Ectodermal cell (in vitro differentiated cells): ENCODE data around the gene PTPN23. TPM values are rescaled to one million over a fixed set of nuclear protein-coding genes. Genes with fewer than 3 reads are reported as not detected.

Source experiments
- H3K27ac ChIP-seq: 2 replicates; pipeline ENCODE4 v1.7.0; 2013; ENCODE audit warnings: mild to moderate bottlenecking, low read depth, low read length; ENCODE audit not compliant: insufficient read depth, poor library complexity, severe bottlenecking
- H3K27me3 ChIP-seq: 2 replicates; pipeline ENCODE4 v1.7.0; 2013; ENCODE audit warnings: mild to moderate bottlenecking, low read length; ENCODE audit not compliant: insufficient read depth, control insufficient read depth, poor library complexity, severe bottlenecking
- H3K36me3 ChIP-seq: one replicate; pipeline ENCODE4 v1.7.0; 2013; ENCODE audit warnings: low read length; ENCODE audit not compliant: control insufficient read depth, insufficient read depth
- H3K4me1 ChIP-seq: one replicate; pipeline ENCODE4 v1.7.0; 2013; ENCODE audit warnings: low read length; ENCODE audit not compliant: control insufficient read depth, insufficient read depth
- H3K4me3 ChIP-seq: 2 replicates; pipeline ENCODE4 v1.7.0; 2013; ENCODE audit warnings: low read depth, low read length, control low read depth; ENCODE audit not compliant: insufficient read depth
- H3K9me3 ChIP-seq: 2 replicates; pipeline ENCODE4 v1.7.0; 2013; ENCODE audit warnings: mild to moderate bottlenecking, low read length, moderate library complexity; ENCODE audit not compliant: control insufficient read depth
- WGBS, 2 experiments: methylation state at CpG; one replicate each; pipeline ENCODE4 v1.1.7; 2013; ENCODE audit warnings: missing lambda C conversion rate in 2 of 2; 5-methylcytosine and 5-hydroxymethylcytosine counted together
- polyA plus RNA-seq, 4 experiments: library from polyadenylated mRNA; stranded (reverse); fragments of 50-300 nt; gene quantifications; one replicate each; pipeline ENCODE4 v1.2.3, GENCODE V29; 2013

PTPN23 gene, protein sequence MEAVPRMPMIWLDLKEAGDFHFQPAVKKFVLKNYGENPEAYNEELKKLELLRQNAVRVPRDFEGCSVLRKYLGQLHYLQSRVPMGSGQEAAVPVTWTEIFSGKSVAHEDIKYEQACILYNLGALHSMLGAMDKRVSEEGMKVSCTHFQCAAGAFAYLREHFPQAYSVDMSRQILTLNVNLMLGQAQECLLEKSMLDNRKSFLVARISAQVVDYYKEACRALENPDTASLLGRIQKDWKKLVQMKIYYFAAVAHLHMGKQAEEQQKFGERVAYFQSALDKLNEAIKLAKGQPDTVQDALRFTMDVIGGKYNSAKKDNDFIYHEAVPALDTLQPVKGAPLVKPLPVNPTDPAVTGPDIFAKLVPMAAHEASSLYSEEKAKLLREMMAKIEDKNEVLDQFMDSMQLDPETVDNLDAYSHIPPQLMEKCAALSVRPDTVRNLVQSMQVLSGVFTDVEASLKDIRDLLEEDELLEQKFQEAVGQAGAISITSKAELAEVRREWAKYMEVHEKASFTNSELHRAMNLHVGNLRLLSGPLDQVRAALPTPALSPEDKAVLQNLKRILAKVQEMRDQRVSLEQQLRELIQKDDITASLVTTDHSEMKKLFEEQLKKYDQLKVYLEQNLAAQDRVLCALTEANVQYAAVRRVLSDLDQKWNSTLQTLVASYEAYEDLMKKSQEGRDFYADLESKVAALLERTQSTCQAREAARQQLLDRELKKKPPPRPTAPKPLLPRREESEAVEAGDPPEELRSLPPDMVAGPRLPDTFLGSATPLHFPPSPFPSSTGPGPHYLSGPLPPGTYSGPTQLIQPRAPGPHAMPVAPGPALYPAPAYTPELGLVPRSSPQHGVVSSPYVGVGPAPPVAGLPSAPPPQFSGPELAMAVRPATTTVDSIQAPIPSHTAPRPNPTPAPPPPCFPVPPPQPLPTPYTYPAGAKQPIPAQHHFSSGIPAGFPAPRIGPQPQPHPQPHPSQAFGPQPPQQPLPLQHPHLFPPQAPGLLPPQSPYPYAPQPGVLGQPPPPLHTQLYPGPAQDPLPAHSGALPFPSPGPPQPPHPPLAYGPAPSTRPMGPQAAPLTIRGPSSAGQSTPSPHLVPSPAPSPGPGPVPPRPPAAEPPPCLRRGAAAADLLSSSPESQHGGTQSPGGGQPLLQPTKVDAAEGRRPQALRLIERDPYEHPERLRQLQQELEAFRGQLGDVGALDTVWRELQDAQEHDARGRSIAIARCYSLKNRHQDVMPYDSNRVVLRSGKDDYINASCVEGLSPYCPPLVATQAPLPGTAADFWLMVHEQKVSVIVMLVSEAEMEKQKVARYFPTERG (N-terminal part only)
- polyA plus RNA-seq (2013, experiment 1 of 4), result 35.3 TPM
- polyA plus RNA-seq (2013, experiment 2 of 4), result 33.7 TPM
- polyA plus RNA-seq (2013, experiment 3 of 4), result 27.2 TPM
- 31.7 TPM for polyA plus RNA-seq (2013, experiment 4 of 4)

DNA sequence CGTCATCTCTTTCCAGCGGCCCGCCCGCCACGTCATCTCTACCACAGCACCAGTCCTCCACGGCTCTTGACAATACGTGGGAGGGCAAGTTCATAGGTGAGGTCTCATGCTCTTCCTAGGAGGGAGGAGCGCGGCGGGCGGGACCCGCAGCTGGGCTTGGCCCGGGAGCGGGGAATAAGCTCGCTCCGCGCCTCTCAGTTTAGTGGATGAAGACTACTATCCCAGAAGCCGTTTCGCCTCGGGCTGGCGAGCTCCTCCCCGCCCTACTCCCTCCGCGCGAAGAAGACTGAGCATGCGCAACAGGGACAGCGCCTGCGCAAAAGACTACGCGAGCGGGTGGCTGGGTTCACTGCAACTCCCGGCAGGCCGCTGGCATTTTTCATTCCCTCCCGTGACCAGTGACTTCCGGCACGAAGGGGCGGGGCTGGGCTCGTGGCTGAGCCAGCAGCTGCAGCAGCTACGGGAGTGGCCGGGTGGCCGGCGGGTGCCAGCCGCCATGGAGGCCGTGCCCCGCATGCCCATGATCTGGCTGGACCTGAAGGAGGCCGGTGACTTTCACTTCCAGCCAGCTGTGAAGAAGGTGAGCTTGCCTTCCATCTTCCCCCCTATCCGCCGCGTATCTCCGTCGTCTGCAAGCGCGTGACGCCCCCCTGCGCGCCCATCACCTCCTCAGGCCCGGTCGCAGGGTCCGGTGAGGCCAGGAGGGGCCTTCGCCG lies at the start of gene PTPN23:
TSS of gene PTPN23 (plus strand) at position 421 of the 716 bp plus-strand sequence. CDS start at position 497, 76 bp downstream.
- Histone ChIP-seq H3K9me3 (no peaks in the 10 kb centered on the region), H3K4me3 (peak within 1 kb of the TSS; percentile 68), H3K27ac (peak within 1 kb of the TSS; percentile 86), H3K4me1 (peaks cover 7% of the 10 kb centered on the region), H3K27me3 (no peaks in the 10 kb centered on the region), H3K36me3 (no peaks in the 10 kb centered on the region)
- 0% methylated on average over 61 of the region's 61 CpGs for WGBS, 2 experiments

DNA sequence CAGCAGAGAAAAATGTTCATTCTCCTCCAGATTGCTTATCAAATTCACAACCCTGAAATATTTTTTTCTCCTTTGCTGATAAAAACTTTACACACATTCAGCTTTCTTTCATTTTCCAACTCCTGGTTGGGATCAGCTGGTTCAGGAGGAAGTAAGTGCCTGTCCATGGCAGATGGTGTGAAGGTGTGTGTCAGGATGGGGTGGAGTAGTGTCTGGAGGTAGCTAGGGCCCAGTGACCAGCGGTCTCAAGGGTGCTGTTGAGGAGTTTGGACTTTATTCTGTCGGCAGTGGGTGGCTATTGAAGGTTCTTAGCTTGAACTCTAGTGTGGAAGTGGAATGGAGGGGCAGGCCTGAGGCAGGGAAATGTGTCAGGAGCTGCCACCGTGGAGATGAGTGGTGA lies 46.9 kb upstream of the PTPN23 start:
- no peak overlapping the region for H3K4me3 ChIP-seq

GRCh38 chr3:47337656-47338055 lies 43.2 kb upstream of the PTPN23 start:
- Histone ChIP-seq H3K27ac (no peak overlapping the region), H3K4me3 (no peak overlapping the region), H3K9me3 (no peaks in the 10 kb centered on the region), H3K36me3 (peaks cover 32% of the 10 kb centered on the region), H3K27me3 (no peaks in the 10 kb centered on the region), H3K4me1 (no peaks in the 10 kb centered on the region)
- WGBS, 2 experiments, result 94 to 98% methylated on average over 5 of the region's 5 CpGs

More for the DNA sequence above, 46.9 kb upstream of the PTPN23 start:
- Histone ChIP-seq H3K36me3 (peaks cover 28% of the 10 kb centered on the region), H3K27me3 (no peaks in the 10 kb centered on the region), H3K4me1 (no peaks in the 10 kb centered on the region), H3K9me3 (no peaks in the 10 kb centered on the region), H3K27ac (no peak overlapping the region)
- 94 to 95% methylated on average over 3 of the region's 3 CpGs for WGBS, 2 experiments

DNA sequence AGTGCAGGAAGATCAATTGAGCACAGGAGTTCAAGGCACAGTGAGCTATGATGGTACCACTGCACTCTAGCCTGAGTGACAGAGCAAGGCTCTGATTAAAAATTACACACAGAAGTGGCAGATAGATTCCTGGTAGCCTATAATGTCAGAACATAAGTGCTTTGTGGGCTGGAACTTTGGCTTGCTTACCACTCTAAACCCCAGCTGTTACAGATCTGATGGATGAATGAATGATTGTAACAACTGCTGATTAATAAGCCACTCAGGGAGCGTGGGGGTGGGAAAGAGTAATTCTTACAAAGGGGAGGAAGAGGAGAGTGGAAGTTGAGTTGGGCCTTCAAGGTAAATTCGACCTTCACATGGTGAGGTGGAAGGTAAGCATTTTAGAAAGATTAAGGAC lies 40.9 kb upstream of the PTPN23 start:
- no peaks in the 10 kb centered on the region for H3K9me3 ChIP-seq
- H3K27ac ChIP-seq, result no peak overlapping the region
- 94% methylated on average over 2 of the region's 2 CpGs for WGBS, 2 experiments
- H3K4me3 ChIP-seq, result no peak overlapping the region
- no peaks in the 10 kb centered on the region for H3K4me1 ChIP-seq
- H3K36me3 ChIP-seq, result peaks cover 30% of the 10 kb centered on the region
- H3K27me3 ChIP-seq, result no peaks in the 10 kb centered on the region

DNA sequence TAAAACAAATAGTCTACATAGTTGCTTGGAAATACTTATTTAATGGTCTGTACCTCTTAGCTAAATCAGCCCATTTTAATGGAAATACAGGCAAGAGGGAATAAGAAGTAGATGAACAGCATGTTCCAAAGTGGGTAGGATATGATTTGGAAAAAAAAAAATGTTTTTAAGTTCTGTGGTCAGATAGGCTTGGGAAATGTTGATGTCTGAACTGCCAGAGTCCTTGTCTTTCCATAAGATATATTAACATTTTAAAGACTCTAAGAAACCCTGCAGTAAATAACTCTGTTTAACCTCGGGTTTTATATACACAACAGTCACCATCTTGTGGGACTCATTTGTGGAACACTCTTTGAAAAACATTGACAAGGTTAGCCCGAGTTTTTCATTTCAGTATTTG lies 40.0 kb upstream of the PTPN23 start:
- H3K4me3 ChIP-seq, result no peak overlapping the region
- H3K9me3 ChIP-seq, result no peaks in the 10 kb centered on the region
- H3K27me3 ChIP-seq, result no peaks in the 10 kb centered on the region
- H3K4me1 ChIP-seq, result no peaks in the 10 kb centered on the region
- H3K36me3 ChIP-seq, result peaks cover 32% of the 10 kb centered on the region
- H3K27ac ChIP-seq, result no peak overlapping the region
- WGBS, 2 experiments, result 86 to 97% methylated on average over 1 to 2 of the region's 2 CpGs

- WGBS, 2 experiments, result 94 to 95% methylated on average over 2 of the region's 2 CpGs
- no peaks in the 10 kb centered on the region for H3K27me3 ChIP-seq
- H3K4me1 ChIP-seq, result no peaks in the 10 kb centered on the region
- no peak overlapping the region for H3K27ac ChIP-seq
- H3K4me3 ChIP-seq, result no peak overlapping the region
- H3K9me3 ChIP-seq, result no peaks in the 10 kb centered on the region
- peaks cover 21% of the 10 kb centered on the region for H3K36me3 ChIP-seq
Observed at GRCh38 chr3:47342151-47342550, 38.7 kb upstream of the PTPN23 start.

- no peak overlapping the region for H3K27ac ChIP-seq
- no peaks in the 10 kb centered on the region for H3K9me3 ChIP-seq
- H3K27me3 ChIP-seq, result no peaks in the 10 kb centered on the region
- no peak overlapping the region for H3K4me3 ChIP-seq
- peaks cover 15% of the 10 kb centered on the region for H3K36me3 ChIP-seq
- no peaks in the 10 kb centered on the region for H3K4me1 ChIP-seq
Observed at GRCh38 chr3:47342812-47343211, 38.0 kb upstream of the PTPN23 start.

GRCh38 chr3:47343471-47343971 lies 37.3 kb upstream of the PTPN23 start:
- no peak overlapping the region for H3K4me3 ChIP-seq
- no peaks in the 10 kb centered on the region for H3K27me3 ChIP-seq
- WGBS, 2 experiments, result 96 to 97% methylated on average over 17 of the region's 17 CpGs
- H3K36me3 ChIP-seq, result peaks cover 15% of the 10 kb centered on the region
- no peaks in the 10 kb centered on the region for H3K9me3 ChIP-seq
- no peaks in the 10 kb centered on the region for H3K4me1 ChIP-seq
- H3K27ac ChIP-seq, result no peak overlapping the region

- H3K9me3 ChIP-seq, result no peaks in the 10 kb centered on the region
- 92 to 95% methylated on average over 6 of the region's 6 CpGs for WGBS, 2 experiments
- no peak overlapping the region for H3K4me3 ChIP-seq
- peaks cover 15% of the 10 kb centered on the region for H3K36me3 ChIP-seq
- H3K27ac ChIP-seq, result no peak overlapping the region
- H3K27me3 ChIP-seq, result no peaks in the 10 kb centered on the region
- H3K4me1 ChIP-seq, result no peaks in the 10 kb centered on the region
Observed at GRCh38 chr3:47344971-47345370, 35.9 kb upstream of the PTPN23 start.
